Tibial nerve (tissue), 4 donors: ENCODE results near the gene CSNK1G3. TPM values are rescaled to one million over a fixed set of nuclear protein-coding genes. Genes with fewer than 3 reads are reported as not detected.

Experiments
- DNase-seq, 2 donors: peaks; one replicate each; pipeline ENCODE4 v3.0.0-alpha.2; 2019; ENCODE audit warnings: low spot score in 2 of 2
- H3K27ac ChIP-seq, 4 donors: fragments of 200-600 bp; sonication (generic) in 3 of 4; one replicate each; pipeline ENCODE4 v1.5.1; 2017 to 2019; ENCODE audit warnings: mild to moderate bottlenecking in 1 of 4
- H3K27me3 ChIP-seq, 2 donors: fragments of 200-600 bp; sonication (generic) in 1 of 2; one replicate each; pipeline versions ENCODE4 v1.5.1 to v1.6.0; 2017 to 2019
- H3K36me3 ChIP-seq, 3 donors: fragments of 200-600 bp; sonication (generic); one replicate each; pipeline ENCODE4 v1.5.1; 2018 to 2019
- H3K4me1 ChIP-seq, 4 donors: fragments of 200-600 bp; sonication (generic) in 3 of 4; one replicate each; pipeline ENCODE4 v1.5.1; 2017 to 2019
- H3K4me3 ChIP-seq, 4 donors: fragments of 200-600 bp; sonication (generic) in 3 of 4; one replicate each; pipeline ENCODE4 v1.5.1; 2017 to 2019; ENCODE audit warnings: mild to moderate bottlenecking in 1 of 4, moderate library complexity in 1 of 4
- H3K9me3 ChIP-seq, 4 donors: fragments of 200-600 bp; sonication (generic) in 3 of 4; one replicate each; pipeline ENCODE4 v1.5.1; 2017 to 2019
- CTCF ChIP-seq, 5 experiments: fragments of 200-600 bp in 3 of 5; fragments of 450-650 bp in 2 of 5; sonication (generic) in 3 of 5; IDR thresholded peaks; one replicate each; pipeline ENCODE4 v1.5.1; 2016 to 2019; ENCODE audit warnings: antibody characterized with exemption in 5 of 5, mild to moderate bottlenecking in 3 of 5, moderate library complexity in 2 of 5
- EP300 ChIP-seq, 2 donors: sonication (generic); formaldehyde crosslinking; IDR thresholded peaks; one replicate each; pipeline ENCODE4 v1.6.1; 2017; ENCODE audit warnings: antibody characterized with exemption in 2 of 2, mild to moderate bottlenecking in 1 of 2
- POLR2A ChIP-seq, 2 donors: fragments of 450-650 bp; IDR thresholded peaks; one replicate each; pipeline ENCODE4 v1.6.1; 2017; ENCODE audit warnings: antibody characterized with exemption in 2 of 2, mild to moderate bottlenecking in 2 of 2, moderate library complexity in 2 of 2
- WGBS, 2 donors: methylation state at CpG; one replicate each; pipeline ENCODE4 v1.1.5; 2018; 5-methylcytosine and 5-hydroxymethylcytosine counted together
- total RNA-seq, 4 donors: library from RNA; depleted of rRNA; stranded (reverse); fragments of >200 nt; gene quantifications; one replicate each; pipeline ENCODE4 v1.1.0, GENCODE V29; 2016

CSNK1G3 gene
- total RNA-seq, 4 donors from 2014 or later: 34.5 to 48.1 (median 39.5) TPM

GRCh38 chr5:123647066-123647465, 135.1 kb downstream of the CSNK1G3 start:
- H3K4me3 ChIP-seq: no peak overlapping the region
- no peak for DNase-seq
- no peak for TF ChIP-seq POLR2A (IDR thresholded peaks at IDR 0.05)
- TF ChIP-seq EP300 (IDR thresholded peaks at IDR 0.05): no peak
- no peak for TF ChIP-seq CTCF (IDR thresholded peaks at IDR 0.05)

GRCh38 chr5:123651234-123651633, 139.3 kb downstream of the CSNK1G3 start:
- peaks cover 0 to 9% (median 0%) of the 10 kb centered on the region in 4 donors for H3K9me3 ChIP-seq
- H3K27ac ChIP-seq: no peak overlapping the region
- no peaks in the 10 kb centered on the region for H3K27me3 ChIP-seq
- TF ChIP-seq POLR2A (IDR thresholded peaks at IDR 0.05) (no peak), EP300 (IDR thresholded peaks at IDR 0.05) (no peak), CTCF (IDR thresholded peaks at IDR 0.05) (no peak)
- no peaks in the 10 kb centered on the region for H3K36me3 ChIP-seq
- WGBS, 2 donors: 84 to 90% methylated on average over 4 of the region's 4 CpGs
- H3K4me1 ChIP-seq: no peaks in the 10 kb centered on the region
- no peak overlapping the region for H3K4me3 ChIP-seq
- DNase-seq: no peak

More at GRCh38 chr5:123647066-123647465, 135.1 kb downstream of the CSNK1G3 start:
- WGBS, 2 donors: 79 to 86% methylated on average over 1 of the region's 1 CpG
- Histone ChIP-seq H3K4me1 (no peaks in the 10 kb centered on the region), H3K36me3 (no peaks in the 10 kb centered on the region), H3K27me3 (no peaks in the 10 kb centered on the region), H3K27ac (no peak overlapping the region), H3K9me3 (peaks cover 0 to 9% (median 0%) of the 10 kb centered on the region in 4 donors)

- Histone ChIP-seq H3K27ac (no peak overlapping the region), H3K4me1 (no peaks in the 10 kb centered on the region), H3K36me3 (no peaks in the 10 kb centered on the region), H3K27me3 (no peaks in the 10 kb centered on the region), H3K9me3 (peaks cover 0 to 6% (median 0%) of the 10 kb centered on the region in 4 donors), H3K4me3 (no peak overlapping the region)
- TF ChIP-seq EP300 (IDR thresholded peaks at IDR 0.05) (no peak), POLR2A (IDR thresholded peaks at IDR 0.05) (no peak), CTCF (IDR thresholded peaks at IDR 0.05) (no peak)
- WGBS, 2 donors: 74 to 80% methylated on average over 2 of the region's 2 CpGs
- no peak for DNase-seq
Observed at GRCh38 chr5:123659011-123659410, 147.0 kb downstream of the CSNK1G3 start.

- H3K4me1 ChIP-seq: no peaks in the 10 kb centered on the region
- no peaks in the 10 kb centered on the region for H3K36me3 ChIP-seq
- H3K27me3 ChIP-seq: no peaks in the 10 kb centered on the region
- H3K9me3 ChIP-seq: peaks cover 0 to 11% (median under 1%) of the 10 kb centered on the region in 4 donors
- no peak overlapping the region for H3K27ac ChIP-seq
- H3K4me3 ChIP-seq: no peak overlapping the region
- TF ChIP-seq CTCF (IDR thresholded peaks at IDR 0.05) (no peak), POLR2A (IDR thresholded peaks at IDR 0.05) (no peak), EP300 (IDR thresholded peaks at IDR 0.05) (no peak)
- WGBS, 2 donors: 37% methylated on average over 2 of the region's 2 CpGs
- no peak for DNase-seq
Observed at GRCh38 chr5:123659495-123659894, 147.5 kb downstream of the CSNK1G3 start.

GRCh38 chr5:123664961-123665360, 153.0 kb downstream of the CSNK1G3 start:
- Histone ChIP-seq H3K36me3 (no peaks in the 10 kb centered on the region), H3K4me3 (no peak overlapping the region), H3K9me3 (peaks cover 0 to 26% (median 9%) of the 10 kb centered on the region in 4 donors), H3K27me3 (no peaks in the 10 kb centered on the region), H3K4me1 (no peaks in the 10 kb centered on the region), H3K27ac (no peak overlapping the region)
- 89 to 90% methylated on average over 1 of the region's 1 CpG for WGBS, 2 donors
- DNase-seq: no peak
- TF ChIP-seq CTCF (IDR thresholded peaks at IDR 0.05): no peak
- no peak for TF ChIP-seq EP300 (IDR thresholded peaks at IDR 0.05)
- TF ChIP-seq POLR2A (IDR thresholded peaks at IDR 0.05): no peak
